NCI-H526 (cell line): ENCODE measurements around the gene BRIP1.
"Not testable (repeated sequence)": the region's sequence is repeated elsewhere in the genome, so short reads cannot be mapped to it uniquely, and the experiment has no call there.

Source experiments
- DNase-seq, 2 experiments: peaks; one replicate each; lab custom pipeline; 2025; lab: John Stamatoyannopoulos, UW

The BRIP1 gene

DNA sequence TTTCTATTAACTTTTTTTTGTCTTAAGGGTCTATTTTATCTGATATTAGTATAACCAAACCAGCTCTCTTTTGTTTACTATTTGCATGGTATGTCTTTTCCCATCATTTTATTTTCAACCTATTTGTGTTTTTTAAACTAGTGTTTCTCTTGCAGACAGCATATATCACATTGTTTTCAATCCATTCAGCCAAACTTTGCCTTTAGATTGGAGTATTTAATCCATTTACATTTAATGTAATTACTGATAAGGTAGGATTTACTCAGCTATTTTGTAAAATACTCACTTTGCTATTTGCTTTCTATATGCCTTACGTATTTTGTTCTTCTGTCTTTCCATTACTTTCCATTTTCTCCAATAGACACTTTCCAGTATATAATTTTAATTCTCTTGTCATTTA, 164.3 kb downstream of the BRIP1 start:
- DNase-seq, result no peak

DNA sequence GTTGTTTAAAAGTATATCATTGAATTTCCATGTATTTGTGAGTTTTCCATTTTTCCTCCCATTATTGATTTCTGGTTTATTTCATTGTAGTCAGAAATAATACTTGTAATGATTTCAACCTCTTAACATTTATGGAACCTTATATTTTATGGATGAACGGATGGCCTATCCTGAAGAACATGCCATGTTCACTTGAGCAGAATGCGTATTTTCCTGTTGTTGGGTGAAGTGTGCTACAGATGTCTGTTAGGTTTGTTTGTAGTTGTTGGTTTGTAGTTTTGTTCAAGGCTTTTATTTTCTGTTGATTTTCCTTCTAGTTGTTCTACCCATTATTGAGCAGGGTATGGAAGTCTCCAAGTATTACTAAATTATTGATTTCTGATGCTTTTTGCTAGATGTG, 165.1 kb downstream of the BRIP1 start:
- DNase-seq, result no peak

DNA sequence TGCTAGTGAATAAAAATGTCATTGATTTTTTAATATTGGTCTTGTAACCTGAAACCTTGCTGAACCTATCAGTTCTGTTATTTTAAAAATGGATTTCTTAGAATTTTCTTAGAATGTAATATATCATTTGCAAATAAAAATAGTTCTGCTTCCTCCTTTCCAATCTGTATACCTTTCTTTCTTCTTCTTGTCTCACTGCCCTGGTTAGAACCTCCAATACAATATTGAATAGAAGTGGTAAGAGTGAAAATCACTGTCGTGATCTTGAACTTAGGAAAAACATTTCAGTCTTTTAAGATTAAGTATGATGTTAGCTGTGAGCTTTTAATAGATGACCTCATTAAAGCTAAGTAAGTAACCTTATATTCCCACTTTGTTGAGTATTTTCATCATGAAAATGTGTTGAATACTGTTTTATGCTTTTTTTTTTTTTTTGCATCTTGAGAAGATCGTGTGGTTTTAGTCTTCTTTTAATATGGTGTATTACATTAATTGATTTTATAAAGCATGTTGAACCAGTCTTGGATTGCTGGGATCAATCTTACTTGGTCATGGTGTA, 167.5 kb downstream of the BRIP1 start:
- no peak for DNase-seq

DNA sequence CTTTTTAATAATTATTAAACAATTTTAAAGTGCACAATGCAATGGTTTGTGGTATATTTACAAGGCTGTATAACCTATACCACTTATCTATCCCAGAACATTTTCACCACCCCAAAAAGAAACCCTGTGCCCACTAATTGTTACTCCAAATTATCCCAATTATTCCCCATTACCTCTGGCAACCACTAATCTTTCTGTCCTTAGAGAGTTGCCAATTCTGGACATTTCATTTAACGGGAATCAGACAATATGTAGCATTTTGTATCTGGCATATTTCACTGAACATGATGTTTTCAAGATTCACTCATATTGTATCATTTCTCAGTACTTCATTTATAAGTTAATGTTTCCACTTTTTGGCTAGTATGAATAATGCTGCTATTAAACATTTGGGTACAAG, 169.2 kb downstream of the BRIP1 start:
- DNase-seq, result no peak

DNA sequence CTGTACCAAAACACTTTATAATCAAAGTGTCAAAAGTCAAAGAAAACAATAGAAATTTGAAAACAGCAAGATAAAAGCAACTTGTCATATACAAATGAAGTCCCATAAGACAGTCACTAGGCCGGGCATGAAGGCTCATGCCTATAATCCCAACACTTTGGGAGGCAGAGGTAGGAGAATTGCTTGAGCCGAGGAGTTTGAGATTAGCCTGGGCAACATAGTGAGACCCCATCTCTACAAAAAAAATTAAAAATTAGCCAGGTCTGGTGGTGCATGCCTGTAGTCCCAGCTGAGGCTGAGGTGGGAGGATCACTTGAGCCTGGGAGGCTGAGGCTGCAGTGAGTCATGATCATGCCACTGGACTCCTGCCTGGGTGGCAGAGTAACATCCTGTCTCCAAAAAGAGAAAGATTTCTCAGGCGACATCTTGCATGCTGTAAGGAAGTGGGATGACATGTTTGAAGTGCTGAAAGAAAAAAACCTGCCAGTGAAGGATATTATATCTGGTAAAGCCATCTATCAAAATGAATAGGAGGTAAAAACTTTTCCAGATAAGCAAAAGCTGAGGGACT, 173.6 kb downstream of the BRIP1 start:
- no peak for DNase-seq

DNA sequence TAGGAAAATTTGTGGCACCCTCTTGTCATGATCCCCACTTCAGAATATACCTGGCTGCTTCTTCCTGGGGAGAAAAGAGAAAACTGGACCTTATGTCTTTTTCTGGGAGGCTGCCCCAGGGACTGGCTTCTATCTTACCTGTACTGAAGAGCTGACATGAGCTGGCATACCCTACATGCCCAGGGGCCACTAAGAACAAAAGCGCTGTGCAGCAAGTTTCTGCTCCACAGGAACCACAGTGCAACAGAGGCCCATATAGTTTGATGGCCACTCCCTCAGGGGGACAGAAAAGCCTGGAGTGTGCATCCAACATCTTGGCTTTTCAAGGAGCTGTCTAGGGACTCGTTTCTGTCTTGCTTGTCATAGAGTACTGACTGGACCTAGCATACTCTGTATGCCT, 175.6 kb downstream of the BRIP1 start:
- DNase-seq, result no peak

DNA sequence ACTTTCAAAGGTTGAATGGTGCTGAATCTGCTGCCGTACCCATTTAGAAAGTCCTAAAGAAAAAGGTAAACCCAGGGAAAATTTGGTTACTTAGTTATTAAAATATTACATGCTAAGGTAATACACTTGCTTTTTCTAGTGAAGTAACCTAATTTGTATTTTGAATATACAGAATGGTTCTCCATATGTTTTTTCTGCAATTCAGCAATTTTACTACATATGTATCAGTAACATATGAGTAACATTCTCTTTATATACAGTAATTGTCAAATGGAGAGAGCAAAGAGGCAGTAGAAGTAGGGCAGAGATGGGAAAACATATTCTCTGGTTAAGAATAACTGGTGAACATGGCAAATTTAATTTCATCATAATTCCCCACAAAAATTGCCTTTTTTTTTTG, 177.2 kb downstream of the BRIP1 start:
- DNase-seq, result no peak

DNA sequence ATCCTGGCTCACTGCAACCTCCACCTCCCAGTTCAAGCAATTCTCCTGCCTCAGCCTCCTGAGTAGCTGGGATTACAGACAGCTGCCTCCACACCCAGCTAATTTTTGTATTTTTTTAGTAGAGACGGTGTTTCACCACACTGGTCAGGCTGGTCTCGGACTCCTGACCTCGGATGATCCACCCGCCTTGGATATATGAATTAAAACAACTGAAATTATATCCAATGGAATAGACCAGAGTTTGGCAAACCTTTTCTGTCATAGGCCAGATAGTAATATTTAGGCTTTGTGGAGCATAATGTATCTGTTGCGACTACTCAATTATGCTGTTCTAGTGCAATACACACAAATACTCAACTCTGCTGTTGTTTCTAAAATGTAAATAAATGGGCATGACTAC, 178.5 kb downstream of the BRIP1 start:
- no peak for DNase-seq

DNA sequence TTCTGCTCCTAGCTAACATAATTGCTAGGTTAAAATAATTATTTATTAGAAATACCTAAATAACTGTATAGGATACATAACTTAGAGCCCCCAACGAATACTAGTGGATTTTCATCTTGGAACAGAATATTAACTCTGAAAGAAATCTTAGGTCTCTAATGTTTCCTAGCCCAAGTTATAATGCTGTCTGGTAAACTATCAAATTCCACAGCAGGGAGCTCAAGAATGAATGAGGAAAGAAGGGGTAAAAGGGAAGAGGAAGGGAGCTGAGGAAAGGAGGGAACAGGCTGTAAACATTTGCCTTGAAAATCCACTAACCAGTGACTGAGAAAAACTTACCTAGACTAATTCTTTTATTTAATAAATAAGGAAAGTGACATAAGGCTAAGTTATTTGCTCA, 179.2 kb downstream of the BRIP1 start:
- DNase-seq, result no peak

DNA sequence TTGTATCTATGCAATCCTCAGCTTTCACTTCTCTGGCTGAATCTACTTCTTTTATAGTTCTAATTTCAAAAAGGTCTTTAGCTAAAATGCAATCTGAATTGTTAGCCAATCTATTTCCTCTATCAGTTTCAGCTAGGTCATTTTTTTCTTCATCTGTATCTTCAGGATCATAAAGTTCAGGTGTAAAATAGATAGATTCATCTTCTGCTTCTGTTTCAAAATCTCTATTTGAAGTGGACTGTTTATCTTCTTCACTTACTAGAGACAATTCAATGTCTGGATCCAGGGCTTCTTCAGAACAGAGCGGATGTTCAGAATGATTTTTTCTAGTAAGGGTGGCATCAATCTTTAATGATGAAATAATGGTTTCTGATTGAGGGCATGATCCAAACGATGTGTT, 179.9 kb downstream of the BRIP1 start:
- no peak for DNase-seq

DNA sequence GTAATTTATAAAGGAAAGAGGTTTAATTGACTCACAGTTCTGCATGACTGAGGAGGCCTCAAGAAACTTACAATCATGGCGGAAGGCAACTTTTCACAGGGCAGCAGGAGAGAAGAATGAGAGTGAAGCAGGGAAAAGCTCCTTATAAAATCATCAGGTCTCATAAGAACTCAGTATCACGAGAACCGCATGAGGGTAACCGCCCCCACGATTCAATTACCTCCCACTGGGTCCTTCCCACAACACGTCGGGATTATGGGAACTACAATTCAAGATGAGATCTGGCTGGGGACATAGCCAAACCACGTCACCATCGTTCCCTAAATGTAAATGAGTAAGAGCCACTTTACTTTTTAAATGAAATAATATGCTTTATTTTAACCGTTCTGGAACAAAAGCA, 182.4 kb downstream of the BRIP1 start:
- no peak for DNase-seq

DNA sequence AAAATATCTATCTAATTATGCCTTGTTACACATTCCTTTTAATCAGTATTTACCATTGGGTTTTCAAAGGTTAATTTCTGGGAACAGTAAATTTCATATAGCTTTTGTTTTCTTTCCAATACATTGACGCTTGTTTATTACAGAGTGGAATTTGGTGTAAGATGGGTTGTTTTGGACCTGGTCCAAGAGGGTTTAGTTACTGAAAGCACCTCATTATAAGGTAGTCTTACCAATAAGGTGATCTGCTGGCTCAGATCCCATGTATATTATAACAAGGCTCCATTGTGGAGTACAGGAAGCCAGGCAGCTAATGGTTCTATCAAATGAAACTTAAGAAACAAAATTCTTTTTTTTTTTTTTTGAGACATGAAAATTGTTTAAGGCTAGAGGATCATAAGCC, 185.0 kb downstream of the BRIP1 start:
- no peak for DNase-seq

DNA sequence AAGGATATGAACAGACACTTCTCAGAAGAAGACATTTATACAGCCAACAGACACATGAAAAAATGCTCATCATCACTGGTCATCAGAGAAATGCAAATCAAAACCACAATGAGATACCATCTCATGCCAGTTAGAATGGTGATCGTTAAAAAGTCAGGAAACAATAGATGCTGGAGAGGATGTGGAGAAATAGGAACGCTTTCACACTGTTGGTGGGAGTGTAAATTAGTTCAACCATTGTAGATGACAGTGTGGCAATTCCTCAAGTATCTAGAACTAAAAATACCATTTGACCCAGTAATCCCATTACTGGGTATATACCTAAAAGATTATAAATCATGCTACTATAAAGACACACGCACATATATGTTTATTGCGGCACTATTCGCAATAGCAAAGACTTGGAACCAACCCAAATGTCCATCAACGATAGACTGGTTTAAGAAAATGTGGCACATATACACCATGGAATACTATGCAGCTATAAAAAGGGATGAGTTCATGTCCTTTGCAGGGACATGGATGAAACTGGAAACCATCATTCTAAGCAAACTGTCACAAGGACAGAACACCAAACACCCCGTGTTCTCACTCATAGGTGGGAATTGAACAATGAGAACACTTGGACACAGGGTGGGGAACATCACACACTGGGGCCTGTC, 186.0 kb downstream of the BRIP1 start:
- DNase-seq, result not testable (repeated sequence)

DNA sequence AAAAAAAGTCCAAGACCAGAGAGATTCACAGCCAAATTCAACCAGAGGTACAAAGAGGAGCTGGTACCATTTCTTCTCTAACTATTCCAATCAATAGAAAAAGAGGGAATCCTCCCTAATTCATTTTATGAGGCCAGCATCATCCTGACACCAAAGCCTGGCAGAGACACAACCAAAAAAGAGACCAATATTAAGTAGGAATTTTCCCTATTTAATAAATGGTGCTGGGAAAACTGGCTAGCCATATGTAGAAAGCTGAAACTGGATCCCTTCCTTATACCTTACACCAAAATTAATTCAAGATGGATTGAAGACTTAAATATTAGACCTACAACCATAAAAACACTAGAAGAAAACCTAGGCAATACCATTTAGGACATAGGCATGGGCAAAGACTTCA, 186.8 kb downstream of the BRIP1 start:
- not testable (repeated sequence) for DNase-seq

DNA sequence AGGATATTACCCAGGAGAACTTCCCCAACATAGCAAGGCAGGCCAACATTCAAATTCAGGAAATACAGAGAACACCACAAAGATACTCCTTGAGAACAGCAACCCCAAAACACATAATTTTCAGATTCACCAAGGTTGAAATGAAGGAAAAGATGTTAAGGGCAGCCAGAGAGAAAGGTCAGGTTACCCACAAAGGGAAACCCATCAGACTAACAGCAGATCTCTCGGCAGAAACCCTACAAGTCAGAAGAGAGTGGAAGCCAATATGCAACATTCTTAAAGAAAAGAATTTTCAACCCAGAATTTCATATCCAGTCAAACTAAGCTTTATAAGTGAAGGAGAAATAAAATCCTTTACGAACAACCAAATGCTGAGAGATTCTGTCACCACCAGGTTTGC, 188.7 kb downstream of the BRIP1 start:
- not testable (repeated sequence) for DNase-seq

DNA sequence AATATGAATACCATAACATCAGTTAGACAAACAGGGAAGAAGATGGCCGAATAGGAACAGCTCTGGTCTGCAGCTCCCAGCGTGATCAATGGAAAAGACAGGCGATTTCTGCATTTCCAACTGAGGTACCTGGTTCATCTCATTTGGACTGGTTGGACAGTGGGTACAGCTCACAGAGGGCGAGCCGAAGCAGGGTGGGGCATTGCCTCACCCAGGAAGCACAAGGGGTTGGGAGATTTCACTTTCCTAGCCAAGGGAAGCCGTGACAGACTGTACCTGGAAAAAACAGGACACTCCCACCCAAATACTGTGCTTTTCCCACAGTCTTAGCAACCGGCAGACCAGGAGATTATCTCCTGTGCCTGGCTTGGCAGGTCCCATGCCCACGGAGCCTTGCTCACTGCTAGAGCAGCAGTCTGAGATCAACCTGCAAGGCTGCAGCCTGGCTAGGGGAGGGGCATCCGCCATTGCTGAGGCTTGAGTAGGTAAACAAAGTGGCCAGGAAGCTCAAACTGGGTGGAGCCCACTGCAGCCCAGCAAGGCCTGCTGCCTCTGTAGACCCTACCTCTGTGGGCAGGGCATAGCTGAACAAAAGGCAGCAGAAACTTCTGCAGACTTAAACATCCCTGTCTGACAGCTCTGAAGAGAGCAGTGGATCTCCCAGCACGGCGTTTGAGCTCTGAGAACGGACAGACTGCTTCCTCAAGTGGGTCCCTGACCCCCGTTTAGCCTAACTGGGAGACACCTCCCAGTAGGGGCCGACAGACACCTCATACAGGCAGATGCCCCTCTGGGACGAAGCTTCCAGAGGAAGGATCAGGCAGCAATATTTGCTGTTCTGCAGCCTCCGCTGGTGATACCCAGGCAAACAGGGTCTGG, 190.1 kb downstream of the BRIP1 start:
- peak in 1 of 2 experiments; percentile 3 for DNase-seq

DNA sequence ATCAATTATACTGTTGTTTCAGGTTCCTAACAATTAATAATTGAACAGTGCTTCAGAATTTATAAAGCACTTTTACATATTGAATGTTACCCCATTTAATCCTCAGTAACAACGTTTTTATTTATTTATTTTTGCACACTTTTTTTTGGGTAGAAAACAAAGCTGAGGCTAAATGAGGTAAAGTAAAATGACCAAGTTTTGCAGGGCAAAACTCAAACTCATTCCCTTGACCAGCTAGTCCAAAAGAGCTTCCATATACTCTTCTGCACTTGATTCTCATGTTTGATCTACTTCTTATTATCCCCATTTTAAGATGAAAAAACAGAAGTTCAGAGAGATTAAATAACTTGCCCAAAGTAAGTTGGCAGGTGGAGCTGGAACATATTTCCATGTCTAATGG, 191.2 kb downstream of the BRIP1 start:
- DNase-seq, result no peak

DNA sequence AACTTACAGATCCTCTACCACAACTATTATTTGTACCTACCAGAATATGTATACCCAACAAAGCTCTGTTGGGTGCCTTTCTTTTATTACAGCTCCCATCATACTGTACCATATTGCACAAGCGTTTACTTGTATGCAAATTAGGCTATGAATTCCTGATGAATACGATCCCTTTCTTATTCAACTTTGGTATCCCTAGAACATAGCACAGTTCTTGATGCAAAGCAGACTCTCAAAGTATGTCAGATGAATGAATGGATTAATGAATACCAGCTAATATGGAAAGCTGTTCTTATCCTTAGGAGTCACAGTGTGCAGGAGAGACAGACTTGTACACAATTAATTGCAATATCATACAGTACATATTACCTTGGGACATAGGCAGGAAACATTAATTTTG, 192.6 kb downstream of the BRIP1 start:
- DNase-seq, result peak in 1 of 2 experiments; percentile 37

DNA sequence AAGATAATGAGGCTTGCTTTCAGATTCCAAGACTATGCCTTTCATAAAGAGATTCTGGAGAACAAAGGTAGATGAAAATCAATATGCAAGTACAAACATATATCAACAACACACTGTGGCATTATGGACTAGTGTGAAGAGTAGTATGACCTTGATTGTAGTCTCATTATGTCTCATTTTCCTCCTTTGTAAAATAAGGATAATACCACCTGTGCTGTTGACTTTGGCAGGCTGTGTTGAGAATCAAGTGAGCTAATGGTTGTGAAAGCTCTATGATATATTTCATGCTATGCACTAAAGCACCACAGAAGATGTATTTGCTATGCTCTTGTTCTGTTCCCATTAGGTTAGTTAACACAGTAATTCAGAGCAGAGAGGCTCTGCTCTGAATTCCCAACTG, 193.8 kb downstream of the BRIP1 start:
- DNase-seq, result no peak

DNA sequence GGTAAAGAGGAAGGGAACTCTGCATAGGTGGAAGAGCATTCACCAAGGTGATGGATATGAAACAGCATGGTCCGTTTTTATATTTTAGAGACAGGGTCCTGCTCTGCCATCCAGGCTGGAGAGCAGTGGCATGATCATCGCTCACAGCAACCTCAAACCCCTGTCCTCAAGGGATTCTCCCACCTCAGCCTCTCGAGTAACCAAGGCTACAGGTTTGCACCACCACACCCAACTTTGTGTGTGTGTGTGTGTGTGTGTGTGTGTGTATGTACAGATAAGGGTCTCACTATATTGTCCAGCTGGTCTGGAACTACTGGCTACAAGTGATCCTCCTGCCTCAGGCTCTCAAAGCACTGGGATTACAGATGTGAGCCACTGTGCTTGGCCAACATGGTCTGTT, 194.8 kb downstream of the BRIP1 start:
- DNase-seq, result no peak

DNA sequence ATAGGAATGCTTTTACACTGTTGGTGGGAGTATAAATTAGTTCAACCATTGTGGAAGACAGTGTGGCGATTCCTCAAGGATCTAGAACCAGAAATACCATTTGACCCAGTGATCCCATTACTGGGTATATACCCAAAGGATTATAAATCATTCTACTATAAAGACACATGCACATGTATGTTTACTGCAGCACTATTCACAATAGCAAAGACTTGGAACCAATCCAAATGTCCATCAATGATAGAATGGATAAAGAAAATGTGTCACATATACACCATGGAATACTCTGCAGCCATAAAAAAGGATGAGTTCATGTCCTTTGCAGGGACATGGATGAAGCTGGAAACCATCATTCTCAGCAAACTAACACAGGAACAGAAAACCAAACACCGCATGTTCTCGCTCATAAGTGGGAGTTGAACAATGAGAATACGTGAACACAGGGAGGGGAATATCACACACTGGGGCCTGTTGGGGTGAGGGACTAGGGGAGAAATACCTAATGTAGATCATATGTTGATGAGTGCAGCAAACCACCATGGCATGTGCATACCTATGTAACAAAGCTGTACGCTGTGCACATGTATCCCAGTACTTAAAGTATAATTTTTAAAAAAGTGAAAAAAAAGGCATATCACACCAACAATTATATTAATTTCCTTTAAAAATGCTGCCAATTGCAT, 196.8 kb downstream of the BRIP1 start:
- not testable (repeated sequence) for DNase-seq

DNA sequence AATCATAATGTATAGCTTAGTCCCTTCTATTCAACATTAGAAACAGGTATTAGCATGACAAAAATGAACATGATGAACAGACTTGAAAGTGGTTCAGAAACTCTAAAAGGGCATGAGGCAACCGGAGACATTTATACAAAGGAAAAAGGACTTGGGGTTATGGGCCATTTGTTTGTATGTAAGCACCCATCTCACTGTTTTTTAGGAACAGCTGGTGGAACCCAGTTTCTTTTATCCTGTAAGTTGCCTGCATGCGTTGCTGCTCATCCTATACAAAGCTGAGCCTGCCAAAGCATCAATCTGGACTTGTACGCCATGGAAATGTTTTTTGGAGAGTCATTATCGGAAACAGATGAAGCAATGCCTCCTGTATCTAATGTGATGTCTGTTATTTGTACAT, 200.0 kb downstream of the BRIP1 start:
- no peak for DNase-seq
